Measurements from ENCODE around the gene NDUFS1.
"Not testable (repeated sequence)": the region's sequence is repeated elsewhere in the genome, so short reads cannot be mapped to it uniquely, and the experiment has no call there.

Gene NDUFS1

GRCh38 chr2:206108713-206109112 is 50.5 kb downstream of the NDUFS1 start:
- Histone ChIP-seq H3K36me3 (replicated peaks) (no peaks in the 10 kb centered on the region), H3K4me1 (no peaks in the 10 kb centered on the region), H3K27me3 (ENCODE audit: low read depth) (no peaks in the 10 kb centered on the region), H3K4me3 (no peak overlapping the region), H3K9me3 (no peaks in the 10 kb centered on the region)
- DNase-seq (ENCODE audit: low spot score in 2 of 2), result no peak
- in situ Hi-C loops (cut with MboI; ENCODE audit: low sequenced_read_pairs), result no loop called here

GRCh38 chr2:206105541-206105940 is 53.7 kb downstream of the NDUFS1 start:
- no peaks in the 10 kb centered on the region for H3K4me1 ChIP-seq
- no peak overlapping the region for H3K4me3 ChIP-seq
- no peak for DNase-seq (ENCODE audit: low spot score in 2 of 2)
- no peaks in the 10 kb centered on the region for H3K36me3 ChIP-seq (replicated peaks)
- in situ Hi-C loops (cut with MboI; ENCODE audit: low sequenced_read_pairs), result no loop called here
- H3K27me3 ChIP-seq (ENCODE audit: low read depth), result no peaks in the 10 kb centered on the region
- no peaks in the 10 kb centered on the region for H3K9me3 ChIP-seq

GRCh38 chr2:206105038-206105437 is 54.2 kb downstream of the NDUFS1 start:
- Histone ChIP-seq H3K9me3 (no peaks in the 10 kb centered on the region), H3K27me3 (ENCODE audit: low read depth) (no peaks in the 10 kb centered on the region), H3K36me3 (replicated peaks) (no peaks in the 10 kb centered on the region), H3K4me3 (no peak overlapping the region), H3K4me1 (no peaks in the 10 kb centered on the region)
- DNase-seq (ENCODE audit: low spot score in 2 of 2), result no peak
- in situ Hi-C loops (cut with MboI; ENCODE audit: low sequenced_read_pairs), result no loop called here

GRCh38 chr2:206098872-206099271 is 60.4 kb downstream of the NDUFS1 start:
- H3K36me3 ChIP-seq (replicated peaks); in situ Hi-C loops (cut with MboI; ENCODE audit: low sequenced_read_pairs); H3K4me3 ChIP-seq; H3K27me3 ChIP-seq (ENCODE audit: low read depth); H3K9me3 ChIP-seq; DNase-seq (ENCODE audit: low spot score in 2 of 2); H3K4me1 ChIP-seq: not testable (repeated sequence)

- DNase-seq (ENCODE audit: low spot score in 2 of 2), result no peak
- Histone ChIP-seq H3K4me1 (no peaks in the 10 kb centered on the region), H3K4me3 (no peak overlapping the region), H3K36me3 (replicated peaks) (no peaks in the 10 kb centered on the region), H3K27me3 (ENCODE audit: low read depth) (no peaks in the 10 kb centered on the region), H3K9me3 (no peaks in the 10 kb centered on the region)
- in situ Hi-C loops (cut with MboI; ENCODE audit: low sequenced_read_pairs), result no loop called here
These were observed 60.8 kb downstream of the NDUFS1 start for GRCh38 chr2:206098471-206098870.

GRCh38 chr2:206096876-206097275 is 62.4 kb downstream of the NDUFS1 start:
- DNase-seq (ENCODE audit: low spot score in 2 of 2), result no peak
- H3K27me3 ChIP-seq (ENCODE audit: low read depth), result no peaks in the 10 kb centered on the region
- in situ Hi-C loops (cut with MboI; ENCODE audit: low sequenced_read_pairs), result no loop called here
- H3K4me3 ChIP-seq, result no peak overlapping the region
- no peaks in the 10 kb centered on the region for H3K4me1 ChIP-seq
- H3K9me3 ChIP-seq, result no peaks in the 10 kb centered on the region
- no peaks in the 10 kb centered on the region for H3K36me3 ChIP-seq (replicated peaks)

GRCh38 chr2:206095536-206096332 is 63.5 kb downstream of the NDUFS1 start:
- DNase-seq (ENCODE audit: low spot score in 2 of 2), result no peak
- no peak overlapping the region for H3K4me3 ChIP-seq
- in situ Hi-C loops (cut with MboI; ENCODE audit: low sequenced_read_pairs), result no loop called here
- H3K9me3 ChIP-seq, result no peaks in the 10 kb centered on the region
- H3K27me3 ChIP-seq (ENCODE audit: low read depth), result no peaks in the 10 kb centered on the region
- no peaks in the 10 kb centered on the region for H3K36me3 ChIP-seq (replicated peaks)
- H3K4me1 ChIP-seq, result no peaks in the 10 kb centered on the region

GRCh38 chr2:206092297-206092696 is 66.9 kb downstream of the NDUFS1 start:
- H3K9me3 ChIP-seq, result no peaks in the 10 kb centered on the region
- DNase-seq (ENCODE audit: low spot score in 2 of 2), result no peak
- no peaks in the 10 kb centered on the region for H3K27me3 ChIP-seq (ENCODE audit: low read depth)
- H3K4me3 ChIP-seq, result no peak overlapping the region
- in situ Hi-C loops (cut with MboI; ENCODE audit: low sequenced_read_pairs), result no loop called here
- peaks cover 2% of the 10 kb centered on the region; the same call in 1 of the 2 replicates for H3K4me1 ChIP-seq
- no peaks in the 10 kb centered on the region; the same call in 1 of the 2 replicates for H3K36me3 ChIP-seq (replicated peaks)

GRCh38 chr2:206088248-206088647 is 71.0 kb downstream of the NDUFS1 start:
- no peaks in the 10 kb centered on the region for H3K27me3 ChIP-seq (ENCODE audit: low read depth)
- H3K9me3 ChIP-seq, result no peaks in the 10 kb centered on the region
- no peaks in the 10 kb centered on the region; the same call in 1 of the 2 replicates for H3K36me3 ChIP-seq (replicated peaks)
- peaks cover 12% of the 10 kb centered on the region for H3K4me1 ChIP-seq
- DNase-seq (ENCODE audit: low spot score in 2 of 2), result no peak
- in situ Hi-C loops (cut with MboI; ENCODE audit: low sequenced_read_pairs), result no loop called here
- H3K4me3 ChIP-seq, result no peak overlapping the region

- Histone ChIP-seq H3K9me3 (no peaks in the 10 kb centered on the region), H3K36me3 (replicated peaks) (no peaks in the 10 kb centered on the region; the same call in 1 of the 2 replicates), H3K4me1 (peaks cover 21% of the 10 kb centered on the region), H3K27me3 (ENCODE audit: low read depth) (no peaks in the 10 kb centered on the region), H3K4me3 (peak overlapping the region; percentile 72)
- DNase-seq (ENCODE audit: low spot score in 2 of 2), result peak in 1 of 2 experiments; percentile 49
- in situ Hi-C loops (cut with MboI; ENCODE audit: low sequenced_read_pairs), result no loop called here
These were observed 72.4 kb downstream of the NDUFS1 start for GRCh38 chr2:206086716-206087350.

GRCh38 chr2:206085742-206086445 is 73.3 kb downstream of the NDUFS1 start, which contains the start of gene INO80D:
INO80D (minus strand) TSS chr2:206086174; CDS start chr2:206063016, 23,158 bp downstream.
- Histone ChIP-seq H3K4me3 (peak within 1 kb of the TSS; percentile 72), H3K4me1 (peaks cover 24% of the 10 kb centered on the region)
- peak; percentile 79 to 82 for DNase-seq (ENCODE audit: low spot score in 2 of 2)

GRCh38 chr2:206084870-206085741 is 74.1 kb downstream of the NDUFS1 start:
- peak overlapping the region; percentile 72 for H3K4me3 ChIP-seq
- no peaks in the 10 kb centered on the region for H3K9me3 ChIP-seq
- in situ Hi-C loops (cut with MboI; ENCODE audit: low sequenced_read_pairs), result no loop called here
- DNase-seq (ENCODE audit: low spot score in 2 of 2), result peak in 1 of 2 experiments; percentile 60
- H3K27me3 ChIP-seq (ENCODE audit: low read depth), result no peaks in the 10 kb centered on the region
- peaks cover 25% of the 10 kb centered on the region for H3K4me1 ChIP-seq
- H3K36me3 ChIP-seq (replicated peaks), result no peaks in the 10 kb centered on the region; the same call in 1 of the 2 replicates

More at GRCh38 chr2:206085742-206086445, 73.3 kb downstream of the NDUFS1 start, which contains the start of gene INO80D:
- no peaks in the 10 kb centered on the region for H3K27me3 ChIP-seq (ENCODE audit: low read depth)
- no peaks in the 10 kb centered on the region; the same call in 1 of the 2 replicates for H3K36me3 ChIP-seq (replicated peaks)
- H3K9me3 ChIP-seq, result no peaks in the 10 kb centered on the region
- in situ Hi-C loops (cut with MboI; ENCODE audit: low sequenced_read_pairs), result no loop called here

GRCh38 chr2:206084439-206084869 is 74.8 kb downstream of the NDUFS1 start:
- no peaks in the 10 kb centered on the region; the same call in 1 of the 2 replicates for H3K36me3 ChIP-seq (replicated peaks)
- DNase-seq (ENCODE audit: low spot score in 2 of 2), result peak; percentile 82 to 84
- peak overlapping the region; percentile 57 for H3K4me3 ChIP-seq
- in situ Hi-C loops (cut with MboI; ENCODE audit: low sequenced_read_pairs), result no loop called here
- H3K9me3 ChIP-seq, result no peaks in the 10 kb centered on the region
- H3K4me1 ChIP-seq, result peaks cover 25% of the 10 kb centered on the region
- no peaks in the 10 kb centered on the region for H3K27me3 ChIP-seq (ENCODE audit: low read depth)

Measured in HAP-1 (cell line).